GM23338 (cell line): ENCODE measurements around the gene MTFR1L. TPM values are rescaled to one million over a fixed set of nuclear protein-coding genes. Genes with fewer than 3 reads are reported as not detected.

ENCODE experiments used
- ATAC-seq: fragments of 200-7000 bp; cut with Tn5 transposase; 3 replicates; pipeline ENCODE4 v1.9.1; 2020
- DNase-seq: peaks from one replicate; pipeline ENCODE4 v3.0.0-alpha.2; 2015; ENCODE audit warnings: low spot score
- H2AFZ ChIP-seq: fragments of 200-600 bp; sonication (generic); 2 replicates; pipeline ENCODE4 v1.8.0; 2016; ENCODE audit warnings: antibody characterized with exemption, mild to moderate bottlenecking, moderate library complexity
- H3F3A ChIP-seq: fragments of 200-600 bp; sonication (generic); replicated peaks from 2 replicates; pipeline ENCODE4 v1.8.0; 2017; ENCODE audit warnings: antibody characterized with exemption, mixed run types, low read depth
- H3K27ac ChIP-seq: fragments of 200-600 bp; sonication (generic); 2 replicates; pipeline ENCODE4 v1.6.1; 2016; ENCODE audit warnings: low read depth
- H3K27me3 ChIP-seq: fragments of 200-600 bp; sonication (generic); 2 replicates; pipeline ENCODE4 v1.8.0; 2016; ENCODE audit warnings: mild to moderate bottlenecking, mixed run types, moderate library complexity; ENCODE audit not compliant: insufficient read depth
- H3K36me3 ChIP-seq: fragments of 200-600 bp; sonication (generic); 2 replicates; pipeline ENCODE4 v1.8.0; 2016; ENCODE audit warnings: mild to moderate bottlenecking; ENCODE audit not compliant: insufficient read depth
- H3K4me1 ChIP-seq: fragments of 200-600 bp; sonication (generic); 2 replicates; pipeline ENCODE4 v1.8.0; 2016; ENCODE audit warnings: mild to moderate bottlenecking, moderate library complexity; ENCODE audit not compliant: insufficient read depth
- H3K4me2 ChIP-seq: fragments of 200-600 bp; sonication (generic); 2 replicates; pipeline ENCODE4 v1.7.1; 2017; ENCODE audit warnings: mixed run types
- H3K4me3 ChIP-seq: fragments of 200-600 bp; sonication (generic); 2 replicates; pipeline ENCODE4 v1.6.1; 2016; ENCODE audit warnings: mixed run types
- H3K79me2 ChIP-seq: fragments of 200-600 bp; sonication (generic); replicated peaks from 2 replicates; pipeline ENCODE4 v1.8.0; 2017; ENCODE audit warnings: mild to moderate bottlenecking; ENCODE audit not compliant: insufficient read depth
- H3K9me2 ChIP-seq: fragments of 200-600 bp; sonication (generic); 2 replicates; pipeline ENCODE4 v1.8.0; 2017; ENCODE audit not compliant: insufficient read depth
- H4K20me1 ChIP-seq: fragments of 200-600 bp; sonication (generic); replicated peaks from 2 replicates; pipeline ENCODE4 v1.8.0; 2017; ENCODE audit warnings: mild to moderate bottlenecking; ENCODE audit not compliant: insufficient read depth
- H3K27ac Mint-ChIP-seq: 2 replicates; pipeline ENCODE4 v1.8.0; 2020; ENCODE audit warnings: inconsistent platforms, mild to moderate bottlenecking, moderate library complexity, mixed read lengths
- H3K27me3 Mint-ChIP-seq: 3 replicates; pipeline ENCODE4 v1.8.0; 2022; ENCODE audit warnings: low read depth, mild to moderate bottlenecking, moderate library complexity, mixed read lengths, inconsistent platforms; ENCODE audit not compliant: insufficient read depth, poor library complexity
- H3K36me3 Mint-ChIP-seq: 3 replicates; pipeline ENCODE4 v1.8.0; 2021; ENCODE audit warnings: low read depth, mild to moderate bottlenecking, inconsistent platforms, moderate library complexity, mixed read lengths
- H3K4me1 Mint-ChIP-seq: 3 replicates; pipeline ENCODE4 v1.8.0; 2020; ENCODE audit warnings: mild to moderate bottlenecking, inconsistent platforms, mixed read lengths
- H3K4me3 Mint-ChIP-seq: 3 replicates; pipeline ENCODE4 v1.8.0; 2021; ENCODE audit warnings: moderate library complexity, mild to moderate bottlenecking, inconsistent platforms, mixed read lengths
- H3K9me3 Mint-ChIP-seq: 3 replicates; pipeline ENCODE4 v1.8.0; 2020; ENCODE audit warnings: moderate library complexity, mild to moderate bottlenecking, inconsistent platforms, mixed read lengths
- CREB1 ChIP-seq: fragments of 250-450 bp; sonication (Bioruptor Pico); IDR thresholded peaks from 2 replicates; pipeline ENCODE4 v1.5.0; 2020; ENCODE audit warnings: low read depth, mild to moderate bottlenecking, moderate library complexity
- CTCF ChIP-seq, 2 experiments: fragments of 200-600 bp in 1 of 2; sonication (generic) in 1 of 2; conservative IDR thresholded peaks; 2 replicates each; pipeline versions ENCODE4 v1.5.1 to v1.6.1; 2016 to 2017; ENCODE audit warnings: antibody characterized with exemption in 2 of 2, low read depth in 2 of 2, mild to moderate bottlenecking in 2 of 2, moderate library complexity in 1 of 2
- EZH2 ChIP-seq: fragments of 200-600 bp; sonication (generic); IDR thresholded peaks from one replicate; pipeline ENCODE4 v1.8.0; 2017; ENCODE audit warnings: antibody characterized with exemption, mild to moderate bottlenecking, low read depth; ENCODE audit not compliant: unreplicated experiment
- EZH2phosphoT487 ChIP-seq: fragments of 200-600 bp; sonication (generic); IDR thresholded peaks from one replicate; pipeline ENCODE4 v1.8.1; 2018; ENCODE audit warnings: antibody characterized with exemption; ENCODE audit not compliant: unreplicated experiment
- JUNB ChIP-seq: IDR thresholded peaks from one replicate; pipeline ENCODE4 v1.6.1; 2016; ENCODE audit warnings: antibody characterized with exemption; ENCODE audit not compliant: unreplicated experiment
- NANOG ChIP-seq: IDR thresholded peaks from 2 replicates; pipeline ENCODE4 v1.6.1; 2016; ENCODE audit warnings: antibody characterized with exemption, borderline replicate concordance
- POLR2AphosphoS5 ChIP-seq: IDR thresholded peaks from 2 replicates; pipeline ENCODE4 v1.6.1; 2016; ENCODE audit warnings: antibody characterized with exemption, low read depth
- REST ChIP-seq: IDR thresholded peaks from one replicate; pipeline ENCODE4 v1.6.1; 2018; ENCODE audit warnings: antibody characterized with exemption; ENCODE audit not compliant: unreplicated experiment
- ZNF462 ChIP-seq: fragments of 250-450 bp; sonication (Bioruptor Pico); IDR thresholded peaks from 2 replicates; pipeline ENCODE4 v1.5.0; 2020; ENCODE audit warnings: mild to moderate bottlenecking, moderate library complexity
- polyA plus RNA-seq: library from polyadenylated mRNA; unstranded; fragments of >200 nt; fragmentation: Nextera tagmentation; extraction: Ambion mirVana; gene quantifications from 2 replicates; pipeline ENCODE4 v1.2.1, GENCODE V29; 2016
- total RNA-seq: library from RNA; depleted of rRNA; stranded (reverse); fragments of >200 nt; shearing (Covaris generic); gene quantifications from 2 replicates; pipeline ENCODE4 v1.2.3, GENCODE V29; 2014
- TF ChIP-seq, protein P1 (sequence below): IDR thresholded peaks from 2 replicates; pipeline ENCODE4 v1.6.1; 2016; ENCODE audit warnings: antibody characterized with exemption

The MTFR1L gene
- total and polyA plus RNA-seq, 2 experiments from 2014 or later = 14.8 to 22.7 TPM

DNA sequence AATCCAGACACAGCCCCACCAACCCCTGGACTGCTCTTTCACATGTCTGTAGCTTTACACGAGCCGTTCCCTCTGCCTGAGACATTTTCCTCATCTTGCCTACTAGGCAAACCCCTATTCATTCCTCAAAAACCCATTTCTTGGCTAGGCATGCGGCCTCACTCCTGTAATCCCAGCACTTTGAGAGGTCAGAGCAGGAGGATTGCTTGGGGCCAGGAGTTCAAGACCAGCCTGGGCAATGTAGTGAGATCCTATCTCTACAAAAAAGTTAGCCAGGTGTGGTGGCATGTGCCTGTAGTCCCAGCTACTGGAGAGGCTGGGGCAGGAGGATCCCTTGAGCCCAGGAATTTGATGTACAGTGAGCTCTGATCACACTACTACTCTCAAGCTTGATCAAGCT, 44.7 kb downstream of the MTFR1L start (continued):
- no peak for TF ChIP-seq REST
- TF ChIP-seq EZH2phosphoT487 = no peak
- no peak for TF ChIP-seq NANOG
- TF ChIP-seq CTCF (conservative IDR thresholded peaks at IDR 0.05; ENCODE audit: low read depth in 2 of 2) = no peak
- TF ChIP-seq, protein P1, sequence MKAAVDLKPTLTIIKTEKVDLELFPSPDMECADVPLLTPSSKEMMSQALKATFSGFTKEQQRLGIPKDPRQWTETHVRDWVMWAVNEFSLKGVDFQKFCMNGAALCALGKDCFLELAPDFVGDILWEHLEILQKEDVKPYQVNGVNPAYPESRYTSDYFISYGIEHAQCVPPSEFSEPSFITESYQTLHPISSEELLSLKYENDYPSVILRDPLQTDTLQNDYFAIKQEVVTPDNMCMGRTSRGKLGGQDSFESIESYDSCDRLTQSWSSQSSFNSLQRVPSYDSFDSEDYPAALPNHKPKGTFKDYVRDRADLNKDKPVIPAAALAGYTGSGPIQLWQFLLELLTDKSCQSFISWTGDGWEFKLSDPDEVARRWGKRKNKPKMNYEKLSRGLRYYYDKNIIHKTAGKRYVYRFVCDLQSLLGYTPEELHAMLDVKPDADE = no peak
- TF ChIP-seq EZH2 = no peak
- TF ChIP-seq POLR2AphosphoS5 = no peak

DNA sequence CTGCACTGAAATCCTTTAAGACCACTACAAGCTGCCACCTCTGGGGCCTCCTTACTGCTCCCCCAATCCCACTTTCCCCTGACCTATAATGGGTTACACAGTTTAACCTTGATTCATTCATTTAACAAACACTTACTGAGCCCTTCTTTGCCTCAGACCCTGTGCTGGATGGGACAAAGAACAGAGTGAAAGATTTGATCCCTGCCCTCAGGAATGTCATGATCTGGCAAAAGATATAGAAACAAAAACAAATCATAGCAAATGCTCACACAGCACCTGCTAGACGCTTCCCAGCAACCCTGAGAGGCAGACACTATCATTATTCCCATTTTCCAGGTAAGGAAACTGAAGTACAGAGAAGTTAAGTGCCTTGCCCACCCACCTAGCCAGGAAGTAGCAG, 46.5 kb downstream of the MTFR1L start:
- ATAC-seq = no peak
- no peaks in the 10 kb centered on the region for H3K36me3 ChIP-seq
- Mint-ChIP-seq H3K9me3 (no peaks in the 10 kb centered on the region), H3K27ac (no peak overlapping the region; the same call in 1 of the 2 replicates), H3K27me3 (no peaks in the 10 kb centered on the region), H3K4me3 (no peak overlapping the region), H3K4me1 (peaks cover 21% of the 10 kb centered on the region), H3K36me3 (peaks cover 2% of the 10 kb centered on the region; the same call in 1 of the 3 replicates)
- no peaks in the 10 kb centered on the region for H3K27me3 ChIP-seq
- no peaks in the 10 kb centered on the region for H4K20me1 ChIP-seq
- H3K4me3 ChIP-seq = no peak overlapping the region
- DNase-seq = no peak
- no peak overlapping the region for H2AFZ ChIP-seq
- no peaks in the 10 kb centered on the region for H3K9me2 ChIP-seq
- H3K79me2 ChIP-seq = no peaks in the 10 kb centered on the region
- H3K4me2 ChIP-seq = no peak overlapping the region
- H3K27ac ChIP-seq = no peak overlapping the region
- peaks cover 24% of the 10 kb centered on the region for H3K4me1 ChIP-seq
- no peaks in the 10 kb centered on the region for H3F3A ChIP-seq
- TF ChIP-seq ZNF462 (CRISPR knock-in tag) (no peak), CREB1 (CRISPR knock-in tag) (no peak), CTCF (conservative IDR thresholded peaks at IDR 0.05; ENCODE audit: low read depth in 2 of 2) (no peak), JUNB (no peak)
